ENCODE measurements around the gene GPANK1. TPM values are rescaled to one million over a fixed set of nuclear protein-coding genes. Genes with fewer than 3 reads are reported as not detected.

GPANK1 gene
- total and polyA plus RNA-seq, 9 of the 15 experiments (the other 6 are each of a cell fraction or from before 2014, with no cell fraction given), result 32.2 to 111 (median 46.3) TPM

DNA sequence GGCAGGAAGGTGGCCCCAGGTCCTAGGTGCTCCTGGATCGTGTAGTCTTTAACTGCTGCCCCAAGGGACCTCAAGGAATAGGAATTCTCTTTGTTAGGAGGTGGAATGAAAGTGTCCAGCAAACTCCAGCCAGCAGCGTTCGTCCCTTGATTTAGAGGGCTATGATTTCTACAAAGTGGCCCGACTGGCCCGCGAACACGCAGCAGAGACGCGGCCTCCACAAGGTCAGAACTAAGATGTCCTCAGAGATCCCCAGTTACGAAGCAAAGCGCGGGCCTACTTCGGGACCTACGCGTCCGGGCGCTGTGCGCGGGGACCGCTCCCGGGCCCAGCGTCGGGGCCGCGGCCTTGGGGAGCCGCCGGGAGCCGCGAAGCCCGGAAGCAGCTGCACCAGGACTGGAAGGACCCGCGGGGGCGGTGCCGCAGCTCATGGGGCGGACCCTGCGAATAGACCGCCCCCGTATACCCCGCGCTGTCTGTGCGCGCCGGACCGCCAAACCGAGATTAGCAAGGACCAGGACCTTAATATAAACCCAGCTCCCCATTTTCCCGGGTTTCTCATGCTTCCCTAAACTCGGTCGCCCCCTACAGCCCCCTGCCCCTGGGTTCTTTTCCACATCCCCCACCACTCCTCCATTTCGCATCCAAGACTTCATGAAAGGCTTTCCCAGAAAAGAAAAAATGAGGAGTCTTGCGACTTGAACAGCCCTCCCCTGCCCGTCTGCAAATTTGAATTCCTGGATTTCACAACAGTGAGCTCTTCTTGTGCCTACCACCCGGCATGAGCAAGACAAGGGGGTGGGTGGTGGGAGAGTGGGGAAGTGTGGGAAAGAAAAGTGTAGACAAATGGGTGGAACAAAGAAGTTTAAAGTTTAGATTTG lies 4.2 kb downstream of the GPANK1 start, which contains the start of gene C6orf47:
TSS of gene C6orf47 (minus strand) at position 398 of the 881 bp plus-strand sequence. CDS start 831 bp downstream, outside the sequence.
- intact Hi-C loops (cut with micrococcal nuclease) (loop anchor here (1.0 to 10.0 kb wide), 2 partner anchors 8 to 514 kb away; partner anchors contain the start of genes AGPAT1, BAG6 and RNF5), in situ Hi-C loops (cut with MboI) (loop anchor here (5.0 kb wide), 2 partner anchors 113 to 202 kb away; partner anchors contain the start of genes ATP6V1G2, NEU1 and NFKBIL1)
- Histone ChIP-seq H3K27me3 (ENCODE audit: control insufficient read depth in 2 of 2, insufficient read depth in 2 of 2, low read length in 2 of 2) (no peaks in the 10 kb centered on the region), H3K9me1 (ENCODE audit: control insufficient read depth, insufficient read depth, low read length) (no peaks in the 10 kb centered on the region), H3K79me2 (ENCODE audit: control insufficient read depth, insufficient read depth, low read length) (peaks cover 84% of the 10 kb centered on the region), H4K20me1 (replicated peaks; ENCODE audit: control insufficient read depth, insufficient read depth, low read length) (peaks cover 8% of the 10 kb centered on the region; the same call in 1 of the 2 replicates), H3K9ac (ENCODE audit: insufficient read depth in 1 of 2, low read depth in 2 of 2, low read length in 2 of 2) (peak within 1 kb of the TSS; percentile 80 to 93), H3K36me3 (ENCODE audit: control insufficient read depth, insufficient read depth, low read length) (peaks cover 59% of the 10 kb centered on the region), H2AFZ (ENCODE audit: low read depth, low read length) (peak within 1 kb of the TSS; percentile 41), H3K9me3 (replicated peaks; ENCODE audit: control insufficient read depth, insufficient read depth, low read depth, low read length) (no peaks in the 10 kb centered on the region), H3K27ac (ENCODE audit: extremely low read depth, low read depth, low read length) (peak within 1 kb of the TSS; percentile 80), H3K4me3 (peak within 1 kb of the TSS; percentile 52), H3K4me1 (replicated peaks in 1 of 2; ENCODE audit: control insufficient read depth in 2 of 2, insufficient read depth in 2 of 2, low read length in 2 of 2) (peaks cover 47 to 65% of the 10 kb centered on the region in 2 experiments), H3K4me2 (ENCODE audit: insufficient read depth, low read length) (peak within 1 kb of the TSS; percentile 98)
- POLR2A ChIA-PET, result interaction anchor here (0.6 to 9.8 kb wide), 42 partner anchors 8 to 1311 kb away, joined by 3 to 267 read pairs (median 5); partner anchors contain the start of genes ABHD16A, APOM, BAG6 and CLIC1
- CTCF ChIA-PET (ENCODE audit: low intra/inter-chr PET ratio), result no interaction called here
- FAIRE-seq (peak; percentile 80), DNase-seq (ENCODE audit: extremely low read depth in 1 of 4, low spot score in 3 of 4) (peak; percentile 93 to 99 (median 96)), ATAC-seq (peak; percentile 82)
- TSS peak; percentile 5 for BruUV-seq (replicated peaks)
- 1% methylated on average over 52 of the region's 52 CpGs for WGBS (ENCODE audit: insufficient coverage, low coverage, missing lambda C conversion rate)
- TF ChIP-seq NCOR1 (IDR thresholded peaks at IDR 0.05) (no peak), RBM25 (IDR thresholded peaks at IDR 0.05; ENCODE audit: low read depth, low read length, severe bottlenecking) (no peak), ZBED1 (IDR thresholded peaks at IDR 0.05) (0 out of 2 replicates have a peak, but pooled peaks have one; percentile 70), HDAC3 (IDR thresholded peaks at IDR 0.05; ENCODE audit: borderline replicate concordance, partially characterized antibody) (no peak), SOX6 (IDR thresholded peaks at IDR 0.05) (peak; percentile 63; the same call in 1 of the 2 replicates), YBX1 (IDR thresholded peaks at IDR 0.05) (no peak), ZNF316 (IDR thresholded peaks at IDR 0.05) (no peak), MYNN (IDR thresholded peaks at IDR 0.05) (peak; percentile 77), MYNN (CRISPR knock-in tag; IDR thresholded peaks at IDR 0.05) (no peak), ETV6 (IDR thresholded peaks at IDR 0.05; ENCODE audit: borderline replicate concordance in 1 of 2, low read depth in 2 of 2, low read length in 1 of 2) (no peak), ETV6 (CRISPR knock-in tag; IDR thresholded peaks at IDR 0.05; ENCODE audit: borderline replicate concordance) (no peak), MCM7 (IDR thresholded peaks at IDR 0.05) (no peak), MBD2 (IDR thresholded peaks at IDR 0.05; ENCODE audit: borderline replicate concordance, low read depth) (no peak), PML (IDR thresholded peaks at IDR 0.05; ENCODE audit: low read length) (peak; percentile 90), PTBP1 (IDR thresholded peaks at IDR 0.05; ENCODE audit: low read depth, low read length) (no peak), CHD2 (IDR thresholded peaks at IDR 0.05; ENCODE audit: low read depth, low read length) (peak; percentile 34), MYC (IDR thresholded peaks at IDR 0.05; ENCODE audit: low read depth, low read length) (peak; percentile 68), MYC (CRISPR knock-in tag; IDR thresholded peaks at IDR 0.05; ENCODE audit: borderline replicate concordance, low read depth) (peak; percentile 57), ILF3 (IDR thresholded peaks at IDR 0.05; ENCODE audit: borderline replicate concordance) (no peak), EGR1 (conservative IDR thresholded peaks at IDR 0.05) (no peak), SRF (CRISPR knock-in tag; IDR thresholded peaks at IDR 0.05) (peak in 1 of 2 experiments; percentile 5; a peak in 3 of 4 replicates)
- TF ChIP-seq, protein P1, sequence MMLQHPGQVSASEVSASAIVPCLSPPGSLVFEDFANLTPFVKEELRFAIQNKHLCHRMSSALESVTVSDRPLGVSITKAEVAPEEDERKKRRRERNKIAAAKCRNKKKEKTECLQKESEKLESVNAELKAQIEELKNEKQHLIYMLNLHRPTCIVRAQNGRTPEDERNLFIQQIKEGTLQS (IDR thresholded peaks at IDR 0.05), result no peak
- TF ChIP-seq, protein P1 (CRISPR knock-in tag; conservative IDR thresholded peaks at IDR 0.05), result no peak; the same call in 1 of the 2 replicates
- TF ChIP-seq, protein P2, sequence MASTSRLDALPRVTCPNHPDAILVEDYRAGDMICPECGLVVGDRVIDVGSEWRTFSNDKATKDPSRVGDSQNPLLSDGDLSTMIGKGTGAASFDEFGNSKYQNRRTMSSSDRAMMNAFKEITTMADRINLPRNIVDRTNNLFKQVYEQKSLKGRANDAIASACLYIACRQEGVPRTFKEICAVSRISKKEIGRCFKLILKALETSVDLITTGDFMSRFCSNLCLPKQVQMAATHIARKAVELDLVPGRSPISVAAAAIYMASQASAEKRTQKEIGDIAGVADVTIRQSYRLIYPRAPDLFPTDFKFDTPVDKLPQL (IDR thresholded peaks at IDR 0.05; ENCODE audit: extremely low read depth, insufficient read length), result no peak
